Right lobe of liver (tissue), 4 donors: ENCODE measurements around the gene UBE2O.

Source experiments
- CTCF ChIP-seq, 4 donors: fragments of 200-600 bp in 3 of 4; fragments of 450-650 bp in 1 of 4; IDR thresholded peaks; one replicate each; pipeline versions ENCODE4 v1.5.1 to v1.8.0; 2016 to 2022; ENCODE audit warnings: antibody characterized with exemption in 4 of 4, mild to moderate bottlenecking in 2 of 4
- POLR2A ChIP-seq: fragments of 450-650 bp; IDR thresholded peaks from one replicate; pipeline ENCODE4 v1.6.1; 2017; ENCODE audit warnings: antibody characterized with exemption, mild to moderate bottlenecking
- donor health status: DM: no; HTN: no; CAD: no.
- donor health status: DM: no; HTN: no; CAD: no.
- donor health status: DM: no; HTN: yes; CAD: no.

DNA sequence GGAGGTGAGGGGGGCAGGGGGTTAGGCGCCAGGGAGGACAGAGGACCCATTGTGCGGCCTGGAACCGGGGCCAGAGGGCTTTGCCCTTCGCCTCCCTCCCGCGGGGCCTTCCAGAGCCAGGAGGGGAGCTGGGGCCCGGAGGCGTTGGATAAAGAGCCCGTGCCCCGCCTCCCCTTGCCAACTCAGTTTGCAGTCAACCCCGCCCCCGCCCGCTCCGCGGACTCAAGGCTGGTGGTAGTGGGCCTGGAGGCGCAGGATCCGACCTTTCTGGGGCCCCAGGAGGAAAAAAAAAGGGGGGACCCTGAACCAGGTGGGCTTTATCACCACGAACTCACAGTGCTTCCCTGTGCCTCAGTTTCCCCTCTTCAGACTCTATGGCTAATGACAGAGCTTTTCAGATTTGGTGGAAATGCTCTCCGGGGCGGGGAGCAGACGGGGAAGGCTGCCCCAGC, 70.6 kb downstream of the UBE2O start:
- TF ChIP-seq CTCF (IDR thresholded peaks at IDR 0.05) (no peak), POLR2A (no peak)
